Measurements from ENCODE around the gene APOL5. TPM values are rescaled to one million over a fixed set of nuclear protein-coding genes. Genes with fewer than 3 reads are reported as not detected.
A peak's percentile ranks its signal among the peaks of the same experiment; 100 is the strongest.

APOL5 gene
- total RNA-seq, 1 donor from 2014 or later, result not detected

- Mint-ChIP-seq H3K9me3 (no peaks in the 10 kb centered on the region), H3K27me3 (ENCODE audit: low read depth) (no peaks in the 10 kb centered on the region), H3K27ac (peak overlapping the region; percentile 66), H3K36me3 (peaks cover 15% of the 10 kb centered on the region), H3K4me1 (peaks cover 21% of the 10 kb centered on the region), H3K4me3 (no peak overlapping the region)
- TF ChIP-seq CTCF (IDR thresholded peaks at IDR 0.05; ENCODE audit: unreplicated experiment), result no peak
- DNase-seq (ENCODE audit: low spot score in 2 of 2, unreplicated experiment in 2 of 2), result no peak
Measured at GRCh38 chr22:35752006-35752862, 34.6 kb downstream of the APOL5 start.

- no peak for TF ChIP-seq CTCF (IDR thresholded peaks at IDR 0.05; ENCODE audit: unreplicated experiment)
- Mint-ChIP-seq H3K27ac (peak overlapping the region; percentile 66), H3K9me3 (no peaks in the 10 kb centered on the region), H3K27me3 (ENCODE audit: low read depth) (no peaks in the 10 kb centered on the region), H3K36me3 (peaks cover 15% of the 10 kb centered on the region), H3K4me3 (no peak overlapping the region), H3K4me1 (peaks cover 21% of the 10 kb centered on the region)
- no peak for DNase-seq (ENCODE audit: low spot score in 2 of 2, unreplicated experiment in 2 of 2)
Measured at GRCh38 chr22:35752863-35753189, 35.2 kb downstream of the APOL5 start.

GRCh38 chr22:35754761-35755160 lies 37.1 kb downstream of the APOL5 start:
- no peak for DNase-seq (ENCODE audit: low spot score in 2 of 2, unreplicated experiment in 2 of 2)
- TF ChIP-seq CTCF (IDR thresholded peaks at IDR 0.05; ENCODE audit: unreplicated experiment), result no peak
- Mint-ChIP-seq H3K9me3 (no peaks in the 10 kb centered on the region), H3K27me3 (ENCODE audit: low read depth) (no peaks in the 10 kb centered on the region), H3K27ac (no peak overlapping the region), H3K36me3 (peaks cover 30% of the 10 kb centered on the region), H3K4me1 (peaks cover 19% of the 10 kb centered on the region), H3K4me3 (no peak overlapping the region)

- no peaks in the 10 kb centered on the region for H3K27me3 Mint-ChIP-seq (ENCODE audit: low read depth)
- DNase-seq (ENCODE audit: low spot score in 2 of 2, unreplicated experiment in 2 of 2), result no peak
- peaks cover 39% of the 10 kb centered on the region for H3K36me3 Mint-ChIP-seq
- TF ChIP-seq CTCF (IDR thresholded peaks at IDR 0.05; ENCODE audit: unreplicated experiment), result no peak
- H3K4me1 Mint-ChIP-seq, result peaks cover 10% of the 10 kb centered on the region
- H3K4me3 Mint-ChIP-seq, result no peak overlapping the region
- H3K9me3 Mint-ChIP-seq, result no peaks in the 10 kb centered on the region
- H3K27ac Mint-ChIP-seq, result no peak overlapping the region
Measured at GRCh38 chr22:35756722-35757121, 39.0 kb downstream of the APOL5 start.

- H3K36me3 Mint-ChIP-seq, result peaks cover 39% of the 10 kb centered on the region
- TF ChIP-seq CTCF (IDR thresholded peaks at IDR 0.05; ENCODE audit: unreplicated experiment), result no peak
- no peak overlapping the region for H3K27ac Mint-ChIP-seq
- H3K9me3 Mint-ChIP-seq, result no peaks in the 10 kb centered on the region
- no peak for DNase-seq (ENCODE audit: low spot score in 2 of 2, unreplicated experiment in 2 of 2)
- no peaks in the 10 kb centered on the region for H3K4me1 Mint-ChIP-seq
- H3K4me3 Mint-ChIP-seq, result no peak overlapping the region
- H3K27me3 Mint-ChIP-seq (ENCODE audit: low read depth), result no peaks in the 10 kb centered on the region
Measured at GRCh38 chr22:35758394-35758793, 40.7 kb downstream of the APOL5 start.
